AG10803 (cell line): ENCODE results near the gene UGDH.
"Not testable (repeated sequence)": the region's sequence is repeated elsewhere in the genome, so short reads cannot be mapped to it uniquely, and the experiment has no call there.

Source experiments
- DNase-seq: peaks from one replicate; pipeline ENCODE4 v3.0.0; 2010; ENCODE audit warnings: low read depth
- H3K4me3 ChIP-seq: 2 replicates; pipeline ENCODE4 v1.5.1; 2011; ENCODE audit warnings: mild to moderate bottlenecking, low read length, control low read depth
- CTCF ChIP-seq: conservative IDR thresholded peaks from 2 replicates; pipeline ENCODE4 v1.5.1; 2011; ENCODE audit warnings: mild to moderate bottlenecking, low read length, control low read depth, inconsistent platforms

The UGDH gene

GRCh38 chr4:39464886-39465501 is 62.2 kb downstream of the UGDH start:
- no peak overlapping the region for H3K4me3 ChIP-seq
- TF ChIP-seq CTCF, result peak; percentile 36; the same call in 1 of the 2 replicates
- peak; percentile 74 for DNase-seq

- DNase-seq, result peak; percentile 100
- H3K4me3 ChIP-seq, result peak within 1 kb of the TSS; percentile 89
- TF ChIP-seq CTCF, result no peak
Observed at GRCh38 chr4:39458505-39459300, 68.5 kb downstream of the UGDH start, which contains the start of the genes LIAS and RPL9. LIAS (plus strand) TSS chr4:39459056; CDS start chr4:39459118, 62 bp downstream. RPL9 (minus strand) TSS chr4:39458922; CDS start chr4:39458439, 483 bp downstream.

GRCh38 chr4:39458161-39458504 is 69.1 kb downstream of the UGDH start:
- not testable (repeated sequence) for DNase-seq
- peak overlapping the region; percentile 89 for H3K4me3 ChIP-seq

GRCh38 chr4:39456946-39457763 is 70.1 kb downstream of the UGDH start:
- no peak for DNase-seq
- peak overlapping the region; percentile 89 for H3K4me3 ChIP-seq
- no peak for TF ChIP-seq CTCF

- no peak for TF ChIP-seq CTCF
- no peak overlapping the region for H3K4me3 ChIP-seq
- DNase-seq, result no peak
Observed at GRCh38 chr4:39455486-39455885, 71.8 kb downstream of the UGDH start.

- TF ChIP-seq CTCF, result no peak
- DNase-seq, result no peak
- H3K4me3 ChIP-seq, result no peak overlapping the region
Observed at GRCh38 chr4:39453738-39454137, 73.5 kb downstream of the UGDH start.

- no peak for DNase-seq
- no peak for TF ChIP-seq CTCF
Observed at GRCh38 chr4:39452860-39453587, 74.2 kb downstream of the UGDH start.

More at GRCh38 chr4:39452860-39453587, 74.2 kb downstream of the UGDH start:
- no peak overlapping the region for H3K4me3 ChIP-seq
